Panc1 (cell line): ENCODE measurements around the gene SSBP3. TPM values are rescaled to one million over a fixed set of nuclear protein-coding genes. Genes with fewer than 3 reads are reported as not detected.

Experiments
- ATAC-seq: fragments of 200-7000 bp; cut with Tn5 transposase; 2 replicates; pipeline ENCODE4 v1.9.1; 2020; ENCODE audit warnings: mild to moderate bottlenecking, moderate library complexity
- BruUV-seq: library from RNA; stranded (reverse); fragments of 400-500 nt; replicated peaks from 2 replicates; lab custom pipeline; 2021; lab: Mats Ljungman, UMichigan
- CTCF ChIA-PET: fragments of 300-600 bp; sonication (Branson Sonifier 250); formaldehyde crosslinking; loops from one replicate; lab custom pipeline; 2022; ENCODE audit warnings: antibody characterized with exemption; lab: Charles Lee
- POLR2A ChIA-PET: fragments of 300-600 bp; sonication (Branson Sonifier 250); formaldehyde crosslinking; loops from one replicate; lab custom pipeline; 2022; ENCODE audit warnings: antibody characterized with exemption; lab: Charles Lee
- DNase-seq: peaks from one replicate; pipeline ENCODE4 v3.0.0-alpha.2; 2010; ENCODE audit warnings: low read depth, low spot score
- H3K27ac ChIP-seq: 2 replicates; pipeline ENCODE4 v1.5.1; 2011; ENCODE audit warnings: mild to moderate bottlenecking, low read length, inconsistent platforms
- H3K27me3 ChIP-seq: fragments of 200-500 bp; sonication (Bioruptor generic); 2 replicates; pipeline ENCODE4 v1.6.0; 2014; ENCODE audit warnings: low read length, inconsistent platforms; ENCODE audit not compliant: control insufficient read depth, insufficient read depth
- H3K36me3 ChIP-seq: fragments of 200-500 bp; sonication (Bioruptor generic); 2 replicates; pipeline ENCODE4 v1.5.1; 2014; ENCODE audit warnings: inconsistent platforms, mild to moderate bottlenecking, low read length, moderate library complexity; ENCODE audit not compliant: control insufficient read depth, insufficient read depth
- H3K4me1 ChIP-seq: 2 replicates; pipeline ENCODE4 v1.5.1; 2011; ENCODE audit warnings: inconsistent platforms, mild to moderate bottlenecking, low read length, moderate library complexity; ENCODE audit not compliant: control insufficient read depth, insufficient read depth
- H3K4me3 ChIP-seq, 2 experiments: 2 replicates each; pipeline ENCODE4 v1.5.1; 2011 to 2012; ENCODE audit warnings: low read depth in 2 of 2, low read length in 2 of 2, mild to moderate bottlenecking in 2 of 2, inconsistent platforms in 1 of 2, moderate library complexity in 1 of 2
- H3K9me3 ChIP-seq: fragments of 200-500 bp; sonication (Bioruptor generic); 2 replicates; pipeline ENCODE4 v1.5.1; 2014; ENCODE audit warnings: low read depth, mild to moderate bottlenecking, inconsistent platforms, low read length, moderate library complexity; ENCODE audit not compliant: control insufficient read depth, insufficient read depth
- POLR2AphosphoS5 ChIP-seq: IDR thresholded peaks from 2 replicates; pipeline ENCODE4 v1.6.1; 2012; ENCODE audit warnings: mild to moderate bottlenecking, low read depth, low read length, moderate library complexity
- SIN3A ChIP-seq: IDR thresholded peaks from 2 replicates; pipeline ENCODE4 v1.6.1; 2012; ENCODE audit warnings: low read depth, mild to moderate bottlenecking, low read length, moderate library complexity, borderline replicate concordance; ENCODE audit not compliant: insufficient read depth
- TCF7L2 ChIP-seq: IDR thresholded peaks from 2 replicates; pipeline ENCODE4 v1.6.1; 2011; ENCODE audit warnings: mild to moderate bottlenecking, low read depth, low read length, inconsistent platforms
- in situ Hi-C: cut with HindIII; loops from 2 replicates; pipeline ENCODE4 v1.10.0; 2016; ENCODE audit warnings: low sequenced_read_pairs, low pct_unique_long_range_greater_than_20kb
- intact Hi-C: fragments of 100-400 bp; cut with micrococcal nuclease; formaldehyde crosslinking; loops from one replicate; pipeline ENCODE4 v1.10.0; 2022; ENCODE audit not compliant: unreplicated experiment
- total RNA-seq: library from RNA; stranded (reverse); gene quantifications from one replicate; pipeline ENCODE4 v1.2.1, GENCODE V29; 2021; ENCODE audit not compliant: unreplicated experiment
- TF ChIP-seq, protein P1 (sequence below): fragments of 450-650 bp; IDR thresholded peaks from 2 replicates; pipeline ENCODE4 v1.5.1; 2017; ENCODE audit warnings: mild to moderate bottlenecking
- TF ChIP-seq, protein P2 (sequence below), 2 experiments: IDR thresholded peaks; 2 replicates each; pipeline ENCODE4 v1.6.1; 2011 to 2012; ENCODE audit warnings: low read depth in 2 of 2, control low read depth in 1 of 2, low read length in 1 of 2, mild to moderate bottlenecking in 1 of 2, moderate library complexity in 1 of 2; ENCODE audit not compliant: insufficient read depth in 1 of 2

The SSBP3 gene
- total RNA-seq, 1 experiment from 2014 or later, result 22.5 TPM

DNA sequence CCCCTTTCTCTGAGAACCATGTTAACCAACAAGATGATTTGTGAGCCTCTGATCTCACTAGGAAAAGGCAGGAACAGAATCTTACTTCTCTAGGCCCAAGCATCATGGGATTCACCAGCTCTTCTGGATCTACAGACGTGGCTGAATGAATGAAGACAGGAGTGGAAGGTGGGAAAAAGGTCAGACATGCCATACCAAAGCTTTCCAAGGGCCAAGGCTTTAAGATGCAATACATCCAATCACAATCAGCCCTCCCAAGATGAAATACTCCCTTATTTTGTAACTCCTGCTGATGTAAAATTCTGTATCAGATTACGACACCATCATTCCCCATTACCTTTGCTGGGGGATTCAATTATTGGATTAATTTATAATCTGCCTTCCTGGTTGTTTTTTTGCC is 80.9 kb downstream of the SSBP3 start:
- intact Hi-C loops, result no loop called here
- Histone ChIP-seq H3K4me1 (no peaks in the 10 kb centered on the region; the same call in 1 of the 2 replicates), H3K27ac (no peak overlapping the region), H3K36me3 (no peaks in the 10 kb centered on the region), H3K27me3 (no peaks in the 10 kb centered on the region), H3K9me3 (no peaks in the 10 kb centered on the region), H3K4me3 (no peak overlapping the region)
- TF ChIP-seq TCF7L2, result no peak
- TF ChIP-seq, protein P1, sequence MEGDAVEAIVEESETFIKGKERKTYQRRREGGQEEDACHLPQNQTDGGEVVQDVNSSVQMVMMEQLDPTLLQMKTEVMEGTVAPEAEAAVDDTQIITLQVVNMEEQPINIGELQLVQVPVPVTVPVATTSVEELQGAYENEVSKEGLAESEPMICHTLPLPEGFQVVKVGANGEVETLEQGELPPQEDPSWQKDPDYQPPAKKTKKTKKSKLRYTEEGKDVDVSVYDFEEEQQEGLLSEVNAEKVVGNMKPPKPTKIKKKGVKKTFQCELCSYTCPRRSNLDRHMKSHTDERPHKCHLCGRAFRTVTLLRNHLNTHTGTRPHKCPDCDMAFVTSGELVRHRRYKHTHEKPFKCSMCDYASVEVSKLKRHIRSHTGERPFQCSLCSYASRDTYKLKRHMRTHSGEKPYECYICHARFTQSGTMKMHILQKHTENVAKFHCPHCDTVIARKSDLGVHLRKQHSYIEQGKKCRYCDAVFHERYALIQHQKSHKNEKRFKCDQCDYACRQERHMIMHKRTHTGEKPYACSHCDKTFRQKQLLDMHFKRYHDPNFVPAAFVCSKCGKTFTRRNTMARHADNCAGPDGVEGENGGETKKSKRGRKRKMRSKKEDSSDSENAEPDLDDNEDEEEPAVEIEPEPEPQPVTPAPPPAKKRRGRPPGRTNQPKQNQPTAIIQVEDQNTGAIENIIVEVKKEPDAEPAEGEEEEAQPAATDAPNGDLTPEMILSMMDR, result no peak
- TF ChIP-seq, protein P2, sequence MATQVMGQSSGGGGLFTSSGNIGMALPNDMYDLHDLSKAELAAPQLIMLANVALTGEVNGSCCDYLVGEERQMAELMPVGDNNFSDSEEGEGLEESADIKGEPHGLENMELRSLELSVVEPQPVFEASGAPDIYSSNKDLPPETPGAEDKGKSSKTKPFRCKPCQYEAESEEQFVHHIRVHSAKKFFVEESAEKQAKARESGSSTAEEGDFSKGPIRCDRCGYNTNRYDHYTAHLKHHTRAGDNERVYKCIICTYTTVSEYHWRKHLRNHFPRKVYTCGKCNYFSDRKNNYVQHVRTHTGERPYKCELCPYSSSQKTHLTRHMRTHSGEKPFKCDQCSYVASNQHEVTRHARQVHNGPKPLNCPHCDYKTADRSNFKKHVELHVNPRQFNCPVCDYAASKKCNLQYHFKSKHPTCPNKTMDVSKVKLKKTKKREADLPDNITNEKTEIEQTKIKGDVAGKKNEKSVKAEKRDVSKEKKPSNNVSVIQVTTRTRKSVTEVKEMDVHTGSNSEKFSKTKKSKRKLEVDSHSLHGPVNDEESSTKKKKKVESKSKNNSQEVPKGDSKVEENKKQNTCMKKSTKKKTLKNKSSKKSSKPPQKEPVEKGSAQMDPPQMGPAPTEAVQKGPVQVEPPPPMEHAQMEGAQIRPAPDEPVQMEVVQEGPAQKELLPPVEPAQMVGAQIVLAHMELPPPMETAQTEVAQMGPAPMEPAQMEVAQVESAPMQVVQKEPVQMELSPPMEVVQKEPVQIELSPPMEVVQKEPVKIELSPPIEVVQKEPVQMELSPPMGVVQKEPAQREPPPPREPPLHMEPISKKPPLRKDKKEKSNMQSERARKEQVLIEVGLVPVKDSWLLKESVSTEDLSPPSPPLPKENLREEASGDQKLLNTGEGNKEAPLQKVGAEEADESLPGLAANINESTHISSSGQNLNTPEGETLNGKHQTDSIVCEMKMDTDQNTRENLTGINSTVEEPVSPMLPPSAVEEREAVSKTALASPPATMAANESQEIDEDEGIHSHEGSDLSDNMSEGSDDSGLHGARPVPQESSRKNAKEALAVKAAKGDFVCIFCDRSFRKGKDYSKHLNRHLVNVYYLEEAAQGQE (IDR thresholded peaks at IDR 0.05; ENCODE audit: insufficient read depth in 1 of 2, low read depth in 2 of 2, low read length in 1 of 2), result no peak
- TF ChIP-seq POLR2AphosphoS5, result no peak
- TF ChIP-seq SIN3A, result no peak
- ChIA-PET POLR2A (no interaction called here), CTCF (interaction anchor here (0.6 kb wide), 1 partner anchor 40 kb away, joined by 3 read pairs; no protein-coding TSS in a partner anchor)
- in situ Hi-C loops, result no loop called here
- ATAC-seq, result no peak
- DNase-seq, result no peak
- BruUV-seq, result no TSS peak

DNA sequence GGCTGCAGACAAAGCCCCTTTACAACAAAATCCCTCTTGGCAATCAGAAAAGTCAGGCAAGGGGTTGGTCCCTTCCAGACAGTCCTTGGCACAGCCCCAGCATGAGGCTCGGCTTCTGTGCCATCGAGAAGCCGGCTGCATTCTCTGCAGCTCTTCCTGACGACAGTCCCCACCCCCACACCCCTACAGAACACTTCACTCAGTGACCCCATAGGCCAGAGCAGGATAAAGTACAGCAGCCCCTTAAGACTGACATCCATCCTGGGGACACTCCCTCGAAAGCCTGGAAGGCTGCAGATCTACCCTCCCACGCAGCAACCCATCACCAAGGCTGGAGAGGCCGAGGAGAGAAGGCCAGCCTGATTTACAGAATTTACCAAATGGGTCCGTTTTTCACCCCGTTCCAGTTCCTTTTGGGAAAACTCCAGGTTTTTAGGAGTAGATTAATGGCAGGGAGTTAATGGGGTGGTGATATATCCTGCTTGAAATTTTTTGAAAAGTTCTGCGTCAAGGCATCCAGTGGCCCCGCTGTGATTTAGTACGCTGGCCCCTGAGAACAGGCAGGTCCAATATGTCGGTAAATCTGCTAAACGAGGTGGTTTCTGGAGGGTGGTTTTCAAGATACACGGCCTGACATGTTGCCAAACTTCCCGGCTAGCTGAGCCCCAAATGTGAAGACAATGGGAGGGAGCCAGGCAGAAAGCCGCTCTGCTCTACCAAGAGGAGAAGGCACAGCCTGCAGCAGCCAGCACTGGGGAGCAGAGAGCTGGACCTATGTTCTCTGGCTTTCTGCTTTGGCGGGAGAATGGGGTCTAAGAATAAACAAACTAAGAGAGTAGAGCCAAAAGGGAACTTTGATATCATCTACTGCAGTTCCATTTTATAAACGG is 81.7 kb downstream of the SSBP3 start:
- intact Hi-C loops (no loop called here), in situ Hi-C loops (no loop called here)
- ATAC-seq (no peak), DNase-seq (no peak)
- TF ChIP-seq, protein P2 (IDR thresholded peaks at IDR 0.05; ENCODE audit: insufficient read depth in 1 of 2, low read depth in 2 of 2, low read length in 1 of 2), result no peak
- TF ChIP-seq TCF7L2 (no peak), POLR2AphosphoS5 (no peak), SIN3A (no peak)
- TF ChIP-seq, protein P1, result no peak
- no peaks in the 10 kb centered on the region; the same call in 1 of the 2 replicates for H3K4me1 ChIP-seq
- H3K9me3 ChIP-seq, result no peaks in the 10 kb centered on the region
- ChIA-PET POLR2A (no interaction called here), CTCF (interaction anchor here (0.6 kb wide), 1 partner anchor 39 kb away, joined by 3 read pairs; no protein-coding TSS in a partner anchor)
- BruUV-seq, result no TSS peak
- no peaks in the 10 kb centered on the region for H3K27me3 ChIP-seq
- no peak overlapping the region for H3K4me3 ChIP-seq
- H3K36me3 ChIP-seq, result no peaks in the 10 kb centered on the region
- no peak overlapping the region for H3K27ac ChIP-seq
